Measurements from ENCODE around the gene ZNF839.
"Not testable (repeated sequence)": the region's sequence is repeated elsewhere in the genome, so short reads cannot be mapped to it uniquely, and the experiment has no call there.

The ZNF839 gene

GRCh38 chr14:102342238-102342637, 22.7 kb downstream of the ZNF839 start:
- no peak for DNase-seq (ENCODE audit: low spot score)

GRCh38 chr14:102344084-102344483, 24.5 kb downstream of the ZNF839 start:
- no peak for DNase-seq (ENCODE audit: low spot score)

GRCh38 chr14:102344485-102344884, 24.9 kb downstream of the ZNF839 start:
- DNase-seq (ENCODE audit: low spot score) = no peak

- no peak for DNase-seq (ENCODE audit: low spot score)
Measured at GRCh38 chr14:102345232-102345631, 25.7 kb downstream of the ZNF839 start.

GRCh38 chr14:102346645-102347044, 27.1 kb downstream of the ZNF839 start:
- DNase-seq (ENCODE audit: low spot score) = no peak

GRCh38 chr14:102348376-102348775, 28.8 kb downstream of the ZNF839 start:
- DNase-seq (ENCODE audit: low spot score) = no peak

- no peak for DNase-seq (ENCODE audit: low spot score)
Measured at GRCh38 chr14:102351023-102351422, 31.5 kb downstream of the ZNF839 start.

GRCh38 chr14:102351593-102351992, 32.0 kb downstream of the ZNF839 start:
- not testable (repeated sequence) for DNase-seq (ENCODE audit: low spot score)

- DNase-seq (ENCODE audit: low spot score) = no peak
Measured at GRCh38 chr14:102352213-102352612, 32.7 kb downstream of the ZNF839 start.

- DNase-seq (ENCODE audit: low spot score) = no peak
Measured at GRCh38 chr14:102353126-102353619, 33.6 kb downstream of the ZNF839 start.

- no peak for DNase-seq (ENCODE audit: low spot score)
Measured at GRCh38 chr14:102356280-102356679, 36.7 kb downstream of the ZNF839 start.

GRCh38 chr14:102359341-102359740, 39.8 kb downstream of the ZNF839 start:
- DNase-seq (ENCODE audit: low spot score) = no peak

- DNase-seq (ENCODE audit: low spot score) = no peak
Measured at GRCh38 chr14:102360388-102360787, 40.8 kb downstream of the ZNF839 start.

GRCh38 chr14:102362084-102362483, 42.5 kb downstream of the ZNF839 start:
- no peak for DNase-seq (ENCODE audit: low spot score)

- peak; percentile 94 for DNase-seq (ENCODE audit: low spot score)
Measured at GRCh38 chr14:102362545-102363181, 43.1 kb downstream of the ZNF839 start, which contains the start of the genes CINP and TECPR2. Gene CINP, minus strand, starts transcription at chr14:102362890. Its CDS starts 39 bp downstream, at chr14:102362851. Gene TECPR2, plus strand, starts transcription at chr14:102362941. Its CDS starts 13,781 bp downstream, at chr14:102376722.

- peak; percentile 51 for DNase-seq (ENCODE audit: low spot score)
Measured at GRCh38 chr14:102363182-102363943, 43.8 kb downstream of the ZNF839 start.

GRCh38 chr14:102370305-102370809, 50.8 kb downstream of the ZNF839 start:
- DNase-seq (ENCODE audit: low spot score) = no peak

GRCh38 chr14:102371361-102371760, 51.8 kb downstream of the ZNF839 start:
- DNase-seq (ENCODE audit: low spot score) = no peak

GRCh38 chr14:102373110-102373509, 53.6 kb downstream of the ZNF839 start:
- DNase-seq (ENCODE audit: low spot score) = no peak

GRCh38 chr14:102374264-102374663, 54.7 kb downstream of the ZNF839 start:
- DNase-seq (ENCODE audit: low spot score) = no peak

GRCh38 chr14:102375119-102375518, 55.6 kb downstream of the ZNF839 start:
- no peak for DNase-seq (ENCODE audit: low spot score)

- DNase-seq (ENCODE audit: low spot score) = no peak
Measured at GRCh38 chr14:102377696-102378095, 58.1 kb downstream of the ZNF839 start.

- DNase-seq (ENCODE audit: low spot score) = no peak
Measured at GRCh38 chr14:102378830-102379229, 59.3 kb downstream of the ZNF839 start.

Measured in NAMALWA (cell line).